Calu3 (cell line): ENCODE results near the gene NMNAT3. TPM values are rescaled to one million over a fixed set of nuclear protein-coding genes. Genes with fewer than 3 reads are reported as not detected.

ENCODE experiments used
- BruUV-seq: library from RNA; stranded (reverse); fragments of 400-500 nt; replicated peaks from 2 replicates; lab custom pipeline; 2021; lab: Mats Ljungman, UMichigan
- CTCF ChIA-PET: fragments of 300-600 bp; sonication (Branson Sonifier 250); formaldehyde crosslinking; loops from one replicate; lab custom pipeline; 2022; ENCODE audit warnings: antibody characterized with exemption; lab: Charles Lee
- DNase-seq: peaks from one replicate; pipeline ENCODE4 v3.0.0; 2022
- H3K27ac Mint-ChIP-seq: one replicate; pipeline ENCODE4 v1.8.0; 2022; ENCODE audit warnings: mixed read lengths; ENCODE audit not compliant: unreplicated experiment
- H3K27me3 Mint-ChIP-seq: one replicate; pipeline ENCODE4 v1.8.0; 2022; ENCODE audit warnings: mixed read lengths; ENCODE audit not compliant: unreplicated experiment
- H3K36me3 Mint-ChIP-seq: one replicate; pipeline ENCODE4 v1.8.0; 2022; ENCODE audit warnings: mild to moderate bottlenecking, moderate library complexity, mixed read lengths; ENCODE audit not compliant: insufficient read depth, unreplicated experiment
- H3K4me1 Mint-ChIP-seq: one replicate; pipeline ENCODE4 v1.8.0; 2022; ENCODE audit warnings: mild to moderate bottlenecking, low read depth, mixed read lengths; ENCODE audit not compliant: unreplicated experiment
- H3K4me3 Mint-ChIP-seq: one replicate; pipeline ENCODE4 v1.8.0; 2022; ENCODE audit warnings: mild to moderate bottlenecking, low read depth, moderate library complexity, mixed read lengths; ENCODE audit not compliant: unreplicated experiment
- H3K9me3 Mint-ChIP-seq: one replicate; pipeline ENCODE4 v1.8.0; 2022; ENCODE audit warnings: low read depth, mixed read lengths; ENCODE audit not compliant: unreplicated experiment
- CTCF ChIP-seq: fragments of 200-600 bp; IDR thresholded peaks from one replicate; pipeline ENCODE4 v1.8.0; 2022; ENCODE audit warnings: antibody characterized with exemption; ENCODE audit not compliant: unreplicated experiment
- intact Hi-C: fragments of 100-400 bp; cut with micrococcal nuclease; formaldehyde crosslinking; loops from one replicate; pipeline ENCODE4 v1.10.0; 2022; ENCODE audit not compliant: unreplicated experiment
- total RNA-seq: library from RNA; stranded (reverse); gene quantifications from 2 replicates; pipeline ENCODE4 v1.2.3, GENCODE V29; 2022

Gene NMNAT3
- total RNA-seq, 1 experiment from 2014 or later, result 7.2 TPM

GRCh38 chr3:139671863-139672646, 5.7 kb downstream of the NMNAT3 start:
- DNase-seq, result no peak
- Mint-ChIP-seq H3K4me1 (peaks cover 7% of the 10 kb centered on the region), H3K27ac (no peak overlapping the region), H3K9me3 (no peaks in the 10 kb centered on the region), H3K36me3 (peaks cover 2% of the 10 kb centered on the region), H3K4me3 (no peak overlapping the region), H3K27me3 (no peaks in the 10 kb centered on the region)
- intact Hi-C loops, result no loop called here
- no TSS peak for BruUV-seq
- no peak for TF ChIP-seq CTCF
- CTCF ChIA-PET, result interaction anchor here (1.1 kb wide), 1 partner anchor 18 kb away, joined by 3 read pairs; no protein-coding TSS in a partner anchor

DNA sequence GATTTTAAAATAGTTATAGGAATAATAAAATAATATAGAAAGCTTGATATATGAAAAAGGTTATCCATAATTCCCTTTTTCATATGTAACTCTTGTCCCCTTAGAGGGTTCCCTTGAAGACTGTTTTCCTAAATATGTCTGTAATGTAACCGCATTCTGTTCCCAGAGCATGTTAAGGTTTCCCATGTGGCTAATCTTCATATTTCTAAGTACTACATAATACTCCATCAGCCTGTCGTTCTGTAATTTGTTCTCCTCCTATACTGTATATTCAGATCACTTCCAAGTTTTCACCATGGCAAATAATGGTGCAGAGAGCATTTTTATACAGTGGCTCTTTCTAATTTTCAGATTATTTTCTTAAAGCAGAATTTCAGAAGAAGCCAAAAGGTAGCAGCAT, 6.7 kb downstream of the NMNAT3 start:
- CTCF ChIA-PET, result no interaction called here
- no TSS peak for BruUV-seq

GRCh38 chr3:139670196-139670595, 7.6 kb downstream of the NMNAT3 start:
- Mint-ChIP-seq H3K27ac (no peak overlapping the region), H3K4me3 (no peak overlapping the region), H3K36me3 (no peaks in the 10 kb centered on the region), H3K4me1 (no peaks in the 10 kb centered on the region), H3K27me3 (no peaks in the 10 kb centered on the region), H3K9me3 (no peaks in the 10 kb centered on the region)
- CTCF ChIA-PET, result no interaction called here
- intact Hi-C loops, result no loop called here
- no peak for TF ChIP-seq CTCF
- BruUV-seq, result no TSS peak
- DNase-seq, result no peak

More for the DNA sequence above, 6.7 kb downstream of the NMNAT3 start:
- no peaks in the 10 kb centered on the region for H3K9me3 Mint-ChIP-seq
- intact Hi-C loops, result no loop called here
- TF ChIP-seq CTCF, result no peak
- no peak for DNase-seq
- H3K27me3 Mint-ChIP-seq, result no peaks in the 10 kb centered on the region
- H3K4me3 Mint-ChIP-seq, result no peak overlapping the region
- H3K36me3 Mint-ChIP-seq, result no peaks in the 10 kb centered on the region
- no peak overlapping the region for H3K27ac Mint-ChIP-seq
- H3K4me1 Mint-ChIP-seq, result no peaks in the 10 kb centered on the region

GRCh38 chr3:139668332-139668731, 9.4 kb downstream of the NMNAT3 start:
- no peak for TF ChIP-seq CTCF
- H3K4me1 Mint-ChIP-seq, result no peaks in the 10 kb centered on the region
- no peaks in the 10 kb centered on the region for H3K9me3 Mint-ChIP-seq
- no peak overlapping the region for H3K4me3 Mint-ChIP-seq
- BruUV-seq, result no TSS peak
- CTCF ChIA-PET, result no interaction called here
- H3K27me3 Mint-ChIP-seq, result no peaks in the 10 kb centered on the region
- intact Hi-C loops, result no loop called here
- H3K27ac Mint-ChIP-seq, result no peak overlapping the region
- H3K36me3 Mint-ChIP-seq, result no peaks in the 10 kb centered on the region
- DNase-seq, result no peak
